HPDE6-E6E7 (cell line): Measurements from ENCODE around the gene PARD3B.

Experiments used
- DNase-seq: peaks from one replicate; pipeline ENCODE4 v3.0.0; 2011; ENCODE audit warnings: missing footprints; ENCODE audit errors: extremely low spot score

PARD3B gene

DNA sequence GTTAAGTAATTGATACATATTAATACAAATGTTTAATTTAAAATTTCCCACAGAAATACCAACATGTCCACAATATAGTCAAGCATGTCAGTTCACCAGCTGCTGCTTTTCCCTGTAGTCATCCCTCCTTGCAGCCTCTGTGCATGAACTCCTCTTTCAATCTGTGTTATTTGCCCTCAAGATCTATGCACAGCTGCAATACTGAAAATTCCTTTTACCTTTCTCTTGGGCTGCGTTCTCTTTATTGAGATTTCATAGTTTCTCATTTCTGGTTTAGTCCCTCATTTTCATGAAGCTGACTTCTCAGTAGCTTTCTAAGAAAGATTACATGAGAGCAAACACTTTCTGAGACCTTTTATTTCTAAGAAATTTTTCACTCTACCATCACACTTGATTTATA, 464.9 kb downstream of the PARD3B start:
- no peak for DNase-seq

DNA sequence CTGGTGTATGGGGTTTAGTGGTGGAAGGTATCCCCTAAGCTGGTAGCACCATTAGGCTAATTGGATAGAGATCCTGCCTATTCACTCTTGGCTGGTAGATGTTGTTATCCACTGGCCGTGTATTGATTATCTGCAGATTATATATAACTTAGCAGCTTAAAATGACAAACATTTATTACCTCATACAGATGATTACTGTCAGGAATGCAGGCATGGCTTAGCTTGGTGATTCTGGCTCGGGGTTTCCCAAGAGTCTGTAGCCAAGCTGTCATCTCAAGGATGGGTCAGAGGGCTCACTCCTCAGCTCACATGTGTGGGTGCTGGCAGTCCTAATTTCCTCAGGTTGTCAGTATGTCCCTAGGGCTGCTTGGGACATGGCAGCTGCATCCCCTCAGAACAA, 465.8 kb downstream of the PARD3B start:
- DNase-seq: no peak

DNA sequence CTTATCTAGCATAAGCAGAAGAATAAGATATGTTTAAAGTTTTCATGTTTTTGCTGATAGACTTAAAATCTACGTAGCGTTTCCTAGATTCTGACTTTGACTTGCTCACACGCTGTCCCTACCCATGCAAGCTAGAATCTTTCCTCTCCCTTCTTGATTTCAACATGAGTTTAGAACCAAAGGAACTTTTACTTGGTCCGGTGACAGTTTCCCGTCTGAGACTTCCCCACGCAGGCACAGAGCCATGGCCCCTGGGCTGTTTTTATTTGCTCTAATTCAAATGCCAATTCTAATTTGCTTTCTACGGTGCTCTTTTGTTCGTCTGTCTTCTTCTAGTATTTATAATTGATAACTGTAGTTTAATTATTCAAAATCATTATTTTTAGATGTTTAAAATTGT, 467.7 kb downstream of the PARD3B start:
- DNase-seq: no peak

DNA sequence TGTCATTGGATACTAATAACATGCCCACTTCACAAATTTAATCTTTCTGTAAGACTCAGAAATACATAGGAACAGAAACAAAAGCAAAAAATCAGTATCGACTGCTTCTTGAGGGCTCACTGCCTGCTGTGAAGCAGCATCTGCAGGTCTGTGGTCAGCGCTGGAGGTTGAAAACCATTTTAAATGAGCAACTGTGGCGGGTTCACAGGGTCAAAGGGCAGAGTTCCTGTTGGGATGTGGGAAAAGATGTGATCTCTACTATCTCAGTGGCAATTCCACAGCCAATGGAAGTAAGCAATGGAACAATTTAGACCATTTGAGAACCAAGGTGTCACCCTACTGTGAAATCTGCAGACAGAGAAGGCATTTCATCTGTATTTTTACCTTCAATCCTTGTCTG, 468.3 kb downstream of the PARD3B start:
- no peak for DNase-seq

DNA sequence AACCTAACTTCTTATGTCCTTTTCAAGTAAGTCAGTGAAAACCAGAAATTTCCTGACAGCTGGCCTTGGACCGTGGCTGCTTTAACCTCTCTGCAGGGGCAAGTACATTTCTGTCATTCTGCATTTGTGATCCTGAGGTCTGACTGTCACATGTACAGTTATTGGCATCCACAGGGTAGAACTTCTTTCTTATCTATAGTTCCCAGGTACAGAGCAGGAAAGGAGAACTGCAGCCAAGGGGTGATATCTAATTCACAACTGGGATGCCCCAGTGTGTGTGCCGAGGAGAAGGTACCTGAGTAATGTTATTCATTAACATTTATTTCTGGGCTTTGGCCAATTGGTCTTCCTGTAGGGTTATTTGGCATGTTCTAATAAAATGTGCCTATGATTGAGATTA, 468.9 kb downstream of the PARD3B start:
- DNase-seq: no peak

DNA sequence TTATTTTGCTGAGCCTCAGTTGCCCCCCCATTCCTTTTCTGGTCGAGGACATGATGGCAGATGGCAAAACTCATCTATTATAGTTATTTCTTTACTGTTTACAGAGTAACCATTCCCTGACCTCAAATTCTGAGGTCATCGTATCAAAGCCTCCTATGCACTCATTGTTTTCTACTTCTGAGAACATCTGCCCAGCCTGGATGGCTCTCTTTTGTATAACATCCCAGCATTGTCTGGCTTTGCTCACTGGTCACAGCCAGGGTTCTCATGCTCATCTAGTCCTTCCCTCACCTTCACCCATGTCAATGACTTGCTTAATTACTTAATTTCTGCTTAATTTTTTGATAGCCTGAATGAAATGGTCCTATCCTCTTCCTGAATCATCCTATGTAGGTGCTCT, 472.1 kb downstream of the PARD3B start:
- no peak for DNase-seq

DNA sequence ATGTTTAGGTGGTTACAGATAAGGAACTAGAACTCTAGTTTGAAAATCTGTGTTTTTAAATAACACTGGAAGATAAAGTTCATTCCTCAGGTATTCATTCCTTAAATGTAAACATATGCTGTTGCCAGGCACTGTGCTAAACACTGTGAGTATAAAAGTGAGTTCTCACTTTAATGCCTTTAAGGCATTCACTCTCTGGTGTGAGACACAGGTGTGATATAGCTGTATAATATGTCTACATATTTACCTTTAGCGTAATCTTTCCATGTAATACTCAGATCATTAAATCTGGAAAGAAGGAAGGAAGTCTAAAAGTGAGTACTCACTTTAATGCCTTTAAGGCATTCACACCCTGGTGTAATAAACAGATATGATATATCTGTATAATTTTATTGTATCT, 472.6 kb downstream of the PARD3B start:
- no peak for DNase-seq

DNA sequence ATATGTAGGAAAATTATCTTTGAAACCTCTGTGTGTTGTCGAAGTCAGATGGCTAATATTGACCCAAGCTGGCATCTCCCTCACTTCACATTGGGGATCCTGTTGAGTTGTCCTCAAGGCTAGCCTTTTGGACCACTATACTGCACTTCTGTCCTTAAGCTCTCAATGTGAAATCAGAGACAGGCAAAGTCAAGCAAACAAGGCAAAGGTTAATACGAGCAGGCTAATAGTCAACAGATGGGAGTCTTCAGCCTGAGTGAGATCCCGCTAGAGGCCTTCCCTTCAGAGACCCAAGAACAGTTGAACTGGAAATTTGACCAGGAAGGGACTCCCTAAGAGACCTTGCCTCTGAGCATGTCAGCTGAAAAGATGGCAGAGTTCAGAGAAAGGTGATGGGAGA, 475.4 kb downstream of the PARD3B start:
- DNase-seq: no peak

DNA sequence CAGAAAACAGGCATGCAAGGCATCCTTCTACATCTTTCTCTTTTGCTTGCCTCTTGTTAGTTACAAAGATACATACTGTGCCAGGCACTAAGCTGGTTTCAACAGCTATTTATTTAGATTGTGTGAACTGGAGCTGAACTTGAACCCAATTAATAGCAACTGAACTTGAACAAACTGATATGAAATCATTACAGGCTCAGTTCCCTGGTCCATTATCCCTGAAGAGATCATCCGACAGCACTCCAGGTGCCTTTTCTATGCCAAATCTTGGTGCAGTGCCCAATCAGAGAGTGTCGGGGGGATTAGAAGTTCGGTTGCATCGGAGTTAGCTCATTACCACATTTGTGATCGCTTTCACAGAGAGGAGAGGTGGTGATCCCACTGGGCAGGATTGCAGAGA, 477.6 kb downstream of the PARD3B start:
- no peak for DNase-seq

DNA sequence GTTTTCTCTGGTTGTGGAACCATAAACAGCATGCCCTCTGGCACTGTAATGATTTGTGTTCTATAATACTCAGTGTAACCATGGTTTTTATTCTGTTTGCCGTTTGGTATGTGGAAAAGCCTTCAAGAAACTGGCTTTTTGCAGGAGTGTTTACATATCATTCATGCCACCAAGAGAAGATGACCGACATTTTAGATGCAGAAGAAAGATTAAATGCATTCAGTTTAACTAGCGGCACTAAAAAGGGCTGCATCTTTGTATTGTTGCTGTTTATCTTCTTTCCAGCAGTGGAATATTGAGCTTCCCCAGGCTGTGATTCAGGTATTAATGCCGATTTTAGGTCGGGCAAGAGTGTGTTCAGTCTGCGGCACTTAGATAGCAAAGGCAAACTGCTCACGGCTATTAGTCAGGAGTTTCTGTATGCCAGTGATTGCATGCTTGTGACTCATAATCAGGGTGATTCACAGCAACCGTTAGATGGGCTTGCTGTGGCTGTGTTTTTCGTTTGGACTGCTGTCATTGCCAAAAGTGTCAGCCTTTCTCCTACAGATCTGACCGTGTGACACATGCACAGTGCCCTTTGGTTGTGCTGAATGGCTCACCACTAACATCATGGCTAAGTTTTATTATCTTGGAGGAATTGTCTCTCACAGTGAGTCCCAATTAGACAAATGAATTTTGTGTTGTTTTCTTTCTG, 479.7 kb downstream of the PARD3B start:
- peak; percentile 80 for DNase-seq

DNA sequence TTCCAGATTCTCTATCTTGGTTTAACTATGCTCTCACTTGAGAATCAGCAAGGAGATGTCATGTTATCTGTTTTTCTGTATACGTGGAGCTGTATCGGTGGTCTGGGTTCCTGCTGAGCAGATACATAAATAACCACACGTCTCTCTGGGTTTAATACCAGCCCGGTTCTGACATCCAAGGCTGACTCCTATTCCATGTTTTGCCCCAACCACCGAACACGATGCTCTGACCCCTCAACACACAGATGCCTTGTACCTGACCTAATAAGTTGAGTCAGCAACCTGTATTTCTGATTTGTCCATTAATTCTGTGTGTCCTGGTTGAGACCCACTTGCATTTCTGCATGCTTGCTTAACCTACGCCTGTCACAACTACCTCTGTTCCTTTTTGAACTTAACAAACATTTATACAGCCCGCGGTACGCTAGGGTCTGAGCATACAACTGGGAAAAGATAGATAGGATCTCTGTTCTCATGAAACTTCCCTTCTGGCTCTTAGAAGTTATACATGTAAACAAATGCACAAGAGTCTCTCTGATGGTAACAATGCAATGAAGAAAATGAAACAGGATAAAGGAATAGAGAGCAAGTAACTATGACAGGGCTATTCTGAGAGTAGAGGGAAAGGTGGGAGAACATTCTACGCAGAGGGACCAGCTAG, 480.4 kb downstream of the PARD3B start:
- no peak for DNase-seq

DNA sequence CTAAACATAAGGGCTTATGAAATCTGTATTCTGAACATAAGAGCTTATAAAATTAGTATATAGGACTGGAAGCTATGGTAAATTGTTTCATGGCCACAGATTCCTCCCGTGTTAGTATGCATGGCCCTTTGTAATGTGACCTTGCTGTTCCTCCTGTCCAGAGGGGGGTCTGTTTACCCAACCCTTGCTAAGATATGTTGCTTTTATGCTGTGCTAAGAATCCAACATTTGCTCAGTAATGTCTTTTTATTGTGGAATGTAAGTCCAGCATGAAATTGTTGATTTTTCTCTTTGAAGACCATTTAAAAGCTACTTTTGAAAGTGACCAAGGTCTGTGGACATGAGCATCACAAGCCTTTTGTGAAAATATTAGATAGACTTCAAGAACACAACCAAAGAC, 485.4 kb downstream of the PARD3B start:
- DNase-seq: no peak

DNA sequence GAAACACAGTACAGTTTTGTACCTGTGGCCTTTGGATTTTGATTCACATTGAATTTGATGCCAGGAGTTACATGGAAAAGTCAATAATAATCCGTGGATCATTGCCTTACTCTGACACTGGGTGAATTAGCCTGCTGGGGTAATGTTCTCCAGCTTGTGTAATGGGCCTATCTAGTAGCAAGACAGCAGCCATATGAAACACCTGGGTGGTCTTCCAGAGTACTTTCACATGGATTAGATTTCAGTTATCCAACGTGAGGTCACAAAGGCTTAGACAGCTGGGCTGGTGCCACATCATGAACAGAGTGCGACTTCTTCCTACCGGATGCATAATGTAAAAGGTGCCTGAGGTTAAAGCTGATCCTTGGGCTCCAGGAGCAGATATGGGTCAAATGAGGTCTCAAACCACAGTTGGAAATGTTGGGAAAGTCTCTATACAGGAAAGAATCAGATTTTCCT, 486.8 kb downstream of the PARD3B start:
- DNase-seq: no peak

DNA sequence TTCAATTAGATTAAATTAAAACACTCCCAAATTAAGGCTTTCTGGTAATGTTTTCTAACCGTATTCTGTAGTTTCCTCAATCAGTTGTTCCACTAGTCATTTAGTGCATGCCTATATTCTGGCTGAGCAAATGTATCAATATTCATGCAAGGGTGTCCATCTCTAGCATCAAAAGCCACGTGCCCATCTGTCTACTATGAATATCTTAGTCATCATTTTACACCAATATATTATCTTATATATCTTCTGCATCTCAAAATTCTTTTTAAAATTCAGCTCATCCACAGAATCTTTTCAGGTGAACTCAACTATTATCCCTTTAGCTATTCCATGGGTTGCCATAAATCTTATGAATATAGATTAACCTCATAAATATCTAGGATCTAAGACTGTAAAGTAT, 488.2 kb downstream of the PARD3B start:
- no peak for DNase-seq

DNA sequence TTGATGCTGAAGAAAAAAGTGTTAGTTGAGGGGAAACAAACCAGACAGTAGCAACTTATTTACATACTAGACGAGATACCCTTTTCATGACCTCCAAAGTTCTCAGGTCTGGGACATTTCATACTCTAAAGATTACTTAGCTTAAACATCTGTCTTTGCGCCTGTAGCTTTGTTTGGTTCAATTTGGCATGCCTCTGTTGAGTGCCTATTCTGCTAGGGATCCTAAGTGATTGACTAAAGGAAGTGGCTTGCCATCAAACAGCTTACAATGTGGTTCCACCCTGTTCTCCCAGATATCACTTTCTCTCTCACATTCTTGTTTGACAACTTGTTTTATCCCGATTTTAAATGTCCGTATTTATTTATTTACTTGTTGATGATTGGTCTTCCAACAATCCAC, 488.8 kb downstream of the PARD3B start:
- no peak for DNase-seq

DNA sequence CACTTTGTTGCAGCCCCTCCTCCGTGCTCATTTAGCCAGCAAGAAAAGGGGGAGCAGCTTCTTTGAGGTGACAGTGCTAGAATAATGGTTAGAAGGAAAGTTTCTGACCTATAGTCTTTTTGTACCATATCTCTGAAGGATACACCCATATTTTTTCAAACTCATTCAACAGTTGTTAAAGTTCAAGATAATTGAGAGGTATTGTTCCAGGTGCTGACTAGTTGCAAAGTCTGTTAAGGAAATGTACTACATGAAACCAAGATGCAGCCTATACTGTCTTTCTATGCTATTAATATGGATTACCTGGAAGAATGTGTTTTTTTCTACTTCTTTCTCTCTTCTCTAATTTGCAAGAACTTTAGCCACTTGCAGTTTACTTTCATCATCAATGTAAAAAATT, 495.0 kb downstream of the PARD3B start:
- no peak for DNase-seq

DNA sequence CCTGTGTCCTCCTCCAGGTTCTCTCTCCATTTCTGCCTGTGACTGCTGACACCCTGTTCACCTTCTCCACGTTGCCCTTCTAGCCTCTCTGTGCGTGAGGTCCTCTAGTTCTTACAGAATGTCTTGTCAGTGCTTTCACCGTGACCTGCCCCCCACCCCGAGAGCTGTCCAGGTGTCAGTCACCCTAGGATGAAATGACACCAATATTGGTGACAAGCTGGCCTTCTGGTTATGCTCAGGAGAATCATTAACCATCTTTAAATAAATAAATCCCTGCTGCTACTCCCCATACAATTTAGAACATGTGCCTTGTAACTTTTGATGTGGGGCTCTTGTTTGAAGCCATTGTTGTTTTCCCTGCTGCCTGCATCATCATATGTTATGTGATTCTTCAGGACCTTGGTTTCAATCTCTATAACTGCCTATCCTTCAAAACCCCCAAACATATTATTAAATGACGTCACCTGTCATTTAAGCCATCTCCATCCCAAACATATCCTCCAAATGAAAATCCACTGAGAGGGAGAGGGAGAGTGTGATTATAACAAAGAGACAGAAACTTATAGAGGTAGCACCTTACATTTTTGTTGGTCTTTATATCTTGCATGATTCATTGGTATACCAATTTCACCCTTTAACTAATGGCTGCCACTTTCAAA, 496.3 kb downstream of the PARD3B start:
- DNase-seq: no peak

DNA sequence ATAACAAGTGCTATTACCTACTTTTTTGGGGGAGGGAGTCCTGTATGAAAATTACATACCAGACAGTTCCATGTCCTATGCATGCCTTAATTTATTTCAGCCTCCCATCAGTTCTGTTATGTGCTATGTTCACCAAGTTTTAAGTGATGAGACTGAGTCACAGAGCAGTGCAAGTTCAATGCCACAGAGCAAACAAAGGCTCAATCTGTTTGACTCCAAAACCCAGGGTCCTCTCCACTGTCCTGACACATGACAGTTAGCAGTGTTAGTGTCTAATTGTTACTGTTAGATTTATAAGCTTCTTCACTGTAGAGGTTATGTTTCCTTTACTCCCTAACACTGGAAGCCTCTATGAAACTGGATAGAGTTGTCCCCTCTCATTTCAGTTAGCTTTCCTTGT, 498.0 kb downstream of the PARD3B start:
- no peak for DNase-seq

DNA sequence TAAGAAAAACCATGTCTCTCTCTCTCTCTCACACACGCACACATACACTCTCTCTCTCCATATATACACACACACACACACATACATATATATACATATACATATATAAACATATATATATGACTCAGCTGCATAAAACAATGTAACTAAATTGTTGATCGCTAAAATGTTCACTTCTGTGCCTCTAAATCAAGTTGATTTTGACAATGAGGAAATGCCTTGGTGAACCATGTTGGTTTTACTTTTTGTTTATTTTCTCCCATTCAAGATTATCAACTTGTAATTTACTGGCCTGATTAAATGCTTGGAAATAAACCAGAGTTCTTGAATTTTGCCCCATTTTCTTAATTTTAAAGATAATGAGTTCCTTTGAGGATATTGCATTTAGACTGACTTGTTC, 500.4 kb downstream of the PARD3B start:
- no peak for DNase-seq

DNA sequence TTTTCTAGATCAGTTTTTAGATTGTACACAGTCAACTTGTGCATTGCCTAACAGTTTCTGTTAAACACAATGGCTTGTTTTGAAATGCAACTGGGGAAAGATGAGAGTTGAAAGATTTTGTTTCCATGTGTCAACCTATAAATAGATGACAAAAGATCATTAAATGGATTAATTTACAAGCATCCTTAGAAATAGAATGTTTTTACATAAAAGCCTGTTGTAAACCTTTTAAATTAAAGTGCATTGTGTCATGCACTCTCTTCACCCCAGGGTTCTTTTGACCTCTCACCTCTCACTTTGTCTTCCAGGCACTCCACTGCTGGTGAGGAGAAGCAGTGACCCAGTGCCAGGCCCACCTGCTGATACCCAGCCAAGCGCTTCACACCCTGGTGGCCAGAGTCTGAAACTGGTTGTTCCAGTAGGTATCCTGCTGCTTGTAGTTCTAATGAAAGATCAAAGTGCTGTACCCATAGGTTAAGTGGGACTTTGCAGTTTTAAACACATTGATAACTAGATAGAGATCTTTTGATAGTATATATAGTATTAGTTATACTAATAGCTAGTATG, 502.1 kb downstream of the PARD3B start:
- DNase-seq: no peak

DNA sequence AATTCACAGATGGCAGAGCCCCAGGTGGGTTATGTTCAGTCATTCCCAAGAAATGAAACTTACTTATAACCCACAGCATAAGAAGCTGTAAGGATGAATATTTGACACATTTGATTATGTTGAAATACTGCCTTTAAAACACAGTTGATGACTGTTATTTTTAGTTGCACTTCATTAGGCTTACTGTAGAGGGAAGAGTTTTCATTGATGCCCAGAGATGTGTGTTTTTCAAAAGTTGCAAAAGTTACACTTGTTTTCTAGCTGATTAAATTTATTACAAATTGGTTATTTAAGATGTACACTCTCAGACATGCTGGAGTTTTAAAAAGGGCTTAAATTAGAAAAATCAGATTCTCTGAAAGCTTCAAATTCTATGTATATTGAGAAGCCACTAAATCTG, 506.1 kb downstream of the PARD3B start:
- no peak for DNase-seq

DNA sequence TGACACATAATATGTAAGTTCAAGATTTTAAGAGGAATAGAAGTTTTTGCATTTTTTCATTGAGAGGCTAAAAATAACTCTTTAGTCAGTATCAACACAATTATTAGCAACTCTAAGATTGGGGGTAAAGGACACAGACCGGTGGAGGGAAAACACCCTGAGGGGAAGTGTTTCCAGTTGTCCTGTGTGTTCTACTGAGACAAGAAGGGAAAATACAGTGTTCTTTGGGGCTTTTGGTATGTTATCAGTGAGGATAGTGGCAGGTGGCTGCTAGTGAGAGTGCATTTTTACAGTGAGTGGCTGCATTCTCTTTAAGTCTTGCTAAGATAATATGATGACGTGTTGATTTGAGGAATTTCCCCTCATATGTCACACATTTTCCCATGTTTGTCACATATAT, 507.5 kb downstream of the PARD3B start:
- DNase-seq: no peak

DNA sequence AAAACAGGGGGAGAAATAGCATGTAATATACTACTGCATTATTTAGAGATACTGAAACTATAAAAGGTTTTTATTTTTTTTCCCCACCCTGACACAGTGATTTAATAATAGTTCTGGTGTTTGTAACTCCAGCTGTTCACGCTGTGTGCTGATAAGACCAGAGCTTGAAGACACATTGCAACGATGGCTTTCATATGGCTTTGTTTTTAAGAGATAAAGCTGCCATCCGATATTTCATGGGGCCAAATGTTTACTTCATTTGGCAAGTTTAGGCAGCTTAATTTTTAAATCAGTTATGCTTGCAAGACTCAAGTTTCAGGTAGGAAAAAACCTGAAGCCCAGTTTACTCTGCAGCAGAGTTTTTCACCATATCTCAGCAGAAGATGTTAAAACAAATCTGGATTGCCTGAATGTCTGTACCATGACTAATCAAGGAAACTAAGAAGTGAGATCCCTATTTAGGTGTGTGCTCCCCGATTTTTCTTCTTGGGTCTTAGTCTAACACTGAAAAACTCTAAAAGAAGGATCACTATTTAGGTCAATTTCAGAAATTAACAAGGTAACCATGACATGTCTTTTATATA, 508.6 kb downstream of the PARD3B start:
- DNase-seq: no peak
